ENCODE results near the gene PCSK5. TPM values are rescaled to one million over a fixed set of nuclear protein-coding genes. Genes with fewer than 3 reads are reported as not detected.
A peak's percentile ranks its signal among the peaks of the same experiment; 100 is the strongest.

Gene PCSK5
- polyA plus RNA-seq, 5 donors, result 6.1 to 13.4 (median 9.5) TPM

GRCh38 chr9:76394195-76394959, 503.9 kb downstream of the PCSK5 start, which contains the start of gene RFK:
Gene RFK (minus strand): TSS chr9:76394426. CDS start chr9:76394171, 255 bp downstream.
- DNase-seq, result peak; percentile 94 to 95

GRCh38 chr9:76394960-76395252, 504.4 kb downstream of the PCSK5 start:
- no peak for DNase-seq

GRCh38 chr9:76395381-76395780, 504.9 kb downstream of the PCSK5 start:
- DNase-seq, result no peak

- DNase-seq, result no peak
Observed at GRCh38 chr9:76396144-76396543, 505.7 kb downstream of the PCSK5 start.

- no peak for DNase-seq
Observed at GRCh38 chr9:76396597-76396996, 506.1 kb downstream of the PCSK5 start.

GRCh38 chr9:76399856-76400255, 509.4 kb downstream of the PCSK5 start:
- no peak for DNase-seq

- no peak for DNase-seq
Observed at GRCh38 chr9:76400534-76401096, 510.1 kb downstream of the PCSK5 start.

GRCh38 chr9:76401176-76401575, 510.7 kb downstream of the PCSK5 start:
- DNase-seq, result no peak

GRCh38 chr9:76401580-76402354, 511.3 kb downstream of the PCSK5 start:
- DNase-seq, result no peak

GRCh38 chr9:76403352-76403751, 512.9 kb downstream of the PCSK5 start:
- peak; percentile 19 to 42 for DNase-seq

GRCh38 chr9:76404401-76404800, 513.9 kb downstream of the PCSK5 start:
- no peak for DNase-seq

- DNase-seq, result no peak
Observed at GRCh38 chr9:76405340-76405739, 514.9 kb downstream of the PCSK5 start.

GRCh38 chr9:76405868-76406267, 515.4 kb downstream of the PCSK5 start:
- DNase-seq, result no peak
